PC-9 (cell line): Measurements from ENCODE around the gene NR6A1. TPM values are rescaled to one million over a fixed set of nuclear protein-coding genes. Genes with fewer than 3 reads are reported as not detected.

Source experiments
- BruUV-seq: library from RNA; stranded (reverse); fragments of 400-500 nt; replicated peaks from 2 replicates; lab custom pipeline; 2021; lab: Mats Ljungman, UMichigan
- CTCF ChIA-PET: fragments of 300-600 bp; sonication (Branson Sonifier 250); formaldehyde crosslinking; loops from one replicate; lab custom pipeline; 2022; ENCODE audit warnings: antibody characterized with exemption; lab: Charles Lee
- POLR2A ChIA-PET: fragments of 300-600 bp; sonication (Branson Sonifier 250); formaldehyde crosslinking; loops from one replicate; lab custom pipeline; 2022; ENCODE audit warnings: antibody characterized with exemption; ENCODE audit not compliant: unreplicated experiment; lab: Charles Lee
- DNase-seq, 2 experiments: peaks; one replicate each; pipeline versions ENCODE4 v3.0.0 to v3.0.0-alpha.2; 2015 to 2022; ENCODE audit warnings: mixed read lengths in 1 of 2
- H2AFZ ChIP-seq: fragments of 200-600 bp; sonication (generic); 2 replicates; pipeline ENCODE4 v1.8.1; 2017; ENCODE audit warnings: antibody characterized with exemption
- H3F3A ChIP-seq: fragments of 200-600 bp; sonication (generic); 2 replicates; pipeline ENCODE4 v1.8.1; 2017; ENCODE audit warnings: antibody characterized with exemption, mild to moderate bottlenecking, low read depth; ENCODE audit not compliant: insufficient read depth
- H3K27ac ChIP-seq: fragments of 200-600 bp; sonication (generic); 2 replicates; pipeline ENCODE4 v1.6.1; 2016; ENCODE audit warnings: mixed run types
- H3K27me3 ChIP-seq: fragments of 200-600 bp; sonication (generic); 2 replicates; pipeline ENCODE4 v1.6.1; 2016; ENCODE audit warnings: low read depth, mixed run types; ENCODE audit not compliant: insufficient read depth
- H3K36me3 ChIP-seq: fragments of 200-600 bp; sonication (generic); 2 replicates; pipeline ENCODE4 v1.6.1; 2016; ENCODE audit warnings: low read depth, mixed run types
- H3K4me1 ChIP-seq: fragments of 200-600 bp; sonication (generic); replicated peaks from 2 replicates; pipeline ENCODE4 v1.6.1; 2016; ENCODE audit warnings: mixed run types; ENCODE audit not compliant: insufficient read depth
- H3K4me2 ChIP-seq: fragments of 200-600 bp; sonication (generic); 2 replicates; pipeline ENCODE4 v1.6.1; 2017; ENCODE audit warnings: mixed run types
- H3K4me3 ChIP-seq: fragments of 200-600 bp; sonication (generic); 2 replicates; pipeline ENCODE4 v1.6.1; 2016; ENCODE audit warnings: mixed run types
- H3K79me2 ChIP-seq: fragments of 200-600 bp; sonication (generic); 2 replicates; pipeline ENCODE4 v1.6.1; 2017; ENCODE audit warnings: low read depth, mixed run types
- H3K9me2 ChIP-seq: fragments of 200-600 bp; sonication (generic); 2 replicates; pipeline ENCODE4 v1.8.1; 2017; ENCODE audit warnings: mild to moderate bottlenecking; ENCODE audit not compliant: insufficient read depth
- H3K9me3 ChIP-seq: fragments of 200-600 bp; sonication (generic); 2 replicates; pipeline ENCODE4 v1.8.1; 2016; ENCODE audit warnings: low read depth; ENCODE audit not compliant: insufficient read depth
- H4K20me1 ChIP-seq: fragments of 200-600 bp; sonication (generic); 2 replicates; pipeline ENCODE4 v1.8.1; 2017; ENCODE audit not compliant: insufficient read depth
- CTCF ChIP-seq: fragments of 200-600 bp; sonication (generic); conservative IDR thresholded peaks from 2 replicates; pipeline ENCODE4 v1.6.1; 2017; ENCODE audit warnings: mixed run types, antibody characterized with exemption, mild to moderate bottlenecking, moderate library complexity
- EZH2 ChIP-seq: fragments of 200-600 bp; sonication (generic); IDR thresholded peaks from 2 replicates; pipeline ENCODE4 v1.8.0; 2017; ENCODE audit warnings: antibody characterized with exemption, low read depth
- intact Hi-C: fragments of 100-400 bp; cut with micrococcal nuclease; formaldehyde crosslinking; loops from one replicate; pipeline ENCODE4 v1.10.0; 2022; ENCODE audit not compliant: unreplicated experiment
- total RNA-seq: library from RNA; stranded (reverse); gene quantifications from 2 replicates; pipeline ENCODE4 v1.2.3, GENCODE V29; 2021

The NR6A1 gene
- total RNA-seq, 1 experiment from 2014 or later: 13.0 TPM

GRCh38 chr9:124761710-124762109, 9.4 kb downstream of the NR6A1 start:
- ChIA-PET POLR2A (no interaction called here), CTCF (no interaction called here)
- H3F3A ChIP-seq: peaks cover 23% of the 10 kb centered on the region
- H4K20me1 ChIP-seq: peaks cover 33% of the 10 kb centered on the region
- H3K79me2 ChIP-seq: peaks cover 94% of the 10 kb centered on the region
- no peak overlapping the region for H3K27ac ChIP-seq
- intact Hi-C loops: no loop called here
- BruUV-seq: no TSS peak
- H2AFZ ChIP-seq: no peak overlapping the region
- no peaks in the 10 kb centered on the region for H3K9me2 ChIP-seq
- TF ChIP-seq EZH2 (no peak), CTCF (no peak)
- H3K4me1 ChIP-seq: peaks cover 8% of the 10 kb centered on the region
- H3K4me2 ChIP-seq: no peak overlapping the region
- no peak overlapping the region for H3K4me3 ChIP-seq
- no peak for DNase-seq
- H3K9me3 ChIP-seq: no peaks in the 10 kb centered on the region
- H3K27me3 ChIP-seq: no peaks in the 10 kb centered on the region
- H3K36me3 ChIP-seq: no peaks in the 10 kb centered on the region

GRCh38 chr9:124761196-124761595, 9.9 kb downstream of the NR6A1 start:
- peaks cover 93% of the 10 kb centered on the region for H3K79me2 ChIP-seq
- ChIA-PET POLR2A (no interaction called here), CTCF (no interaction called here)
- peaks cover 23% of the 10 kb centered on the region for H3F3A ChIP-seq
- BruUV-seq: no TSS peak
- H4K20me1 ChIP-seq: peaks cover 30% of the 10 kb centered on the region
- TF ChIP-seq CTCF: no peak
- no peak for TF ChIP-seq EZH2
- H3K27ac ChIP-seq: no peak overlapping the region
- no peaks in the 10 kb centered on the region for H3K9me3 ChIP-seq
- DNase-seq: no peak
- H3K4me1 ChIP-seq: peaks cover 7% of the 10 kb centered on the region
- intact Hi-C loops: no loop called here
- no peaks in the 10 kb centered on the region for H3K27me3 ChIP-seq
- no peak overlapping the region for H3K4me3 ChIP-seq
- no peak overlapping the region for H3K4me2 ChIP-seq
- H3K9me2 ChIP-seq: no peaks in the 10 kb centered on the region
- no peak overlapping the region for H2AFZ ChIP-seq
- H3K36me3 ChIP-seq: no peaks in the 10 kb centered on the region

DNA sequence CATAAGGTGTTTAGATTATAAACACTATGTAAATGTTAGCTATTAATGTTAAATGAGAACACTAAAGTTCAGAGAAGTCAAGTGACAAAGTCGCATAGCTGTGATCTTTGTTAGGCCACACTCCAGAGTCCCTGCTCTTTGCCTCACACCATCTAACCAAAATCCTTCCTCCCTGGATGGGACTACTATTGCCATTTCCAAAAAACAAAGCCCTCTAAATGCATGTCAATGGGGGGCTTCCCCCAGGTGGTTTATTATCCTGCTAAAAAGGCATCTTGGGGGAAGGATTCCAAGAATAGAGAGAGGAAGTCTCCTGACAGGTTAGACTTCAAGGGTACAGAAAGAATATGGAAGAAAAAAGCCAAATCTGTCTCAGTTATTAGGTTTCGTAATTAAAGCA, 10.4 kb downstream of the NR6A1 start:
- H3F3A ChIP-seq: peaks cover 23% of the 10 kb centered on the region
- ChIA-PET POLR2A (no interaction called here), CTCF (no interaction called here)
- peaks cover 29% of the 10 kb centered on the region for H4K20me1 ChIP-seq
- no TSS peak for BruUV-seq
- H3K79me2 ChIP-seq: peaks cover 93% of the 10 kb centered on the region
- H3K4me3 ChIP-seq: no peak overlapping the region
- no peaks in the 10 kb centered on the region for H3K27me3 ChIP-seq
- H3K36me3 ChIP-seq: no peaks in the 10 kb centered on the region
- no peaks in the 10 kb centered on the region for H3K9me2 ChIP-seq
- intact Hi-C loops: no loop called here
- no peak overlapping the region for H3K27ac ChIP-seq
- H3K4me1 ChIP-seq: peaks cover 7% of the 10 kb centered on the region
- H3K4me2 ChIP-seq: no peak overlapping the region
- no peak for DNase-seq
- no peak overlapping the region for H2AFZ ChIP-seq
- no peaks in the 10 kb centered on the region for H3K9me3 ChIP-seq
- TF ChIP-seq EZH2 (no peak), CTCF (no peak)
